Epithelial cell of proximal tubule (primary cell): ENCODE measurements around the gene PIAS3. TPM values are rescaled to one million over a fixed set of nuclear protein-coding genes. Genes with fewer than 3 reads are reported as not detected.
A peak's percentile ranks its signal among the peaks of the same experiment; 100 is the strongest.

Source experiments
- DNase-seq: peaks from one replicate; pipeline ENCODE4 v3.0.0-alpha.2; 2011; ENCODE audit warnings: low read depth
- H3K4me3 ChIP-seq: 2 replicates; pipeline ENCODE4 v1.5.1; 2011; ENCODE audit warnings: low read depth, mild to moderate bottlenecking, low read length
- CTCF ChIP-seq: conservative IDR thresholded peaks from 2 replicates; pipeline ENCODE4 v1.5.1; 2012; ENCODE audit warnings: low read depth, mild to moderate bottlenecking, low read length
- total RNA-seq: library from RNA; depleted of rRNA; stranded (reverse); fragments of >200 nt; gene quantifications from 2 replicates; pipeline ENCODE4 v1.2.3, GENCODE V29; 2015

The PIAS3 gene
- total RNA-seq, 1 donor from 2014 or later, result 27.8 TPM

GRCh38 chr1:145858238-145858900, 512 bp downstream of the PIAS3 start:
- peak overlapping the region; percentile 87 for H3K4me3 ChIP-seq
- DNase-seq, result no peak
- no peak for TF ChIP-seq CTCF

- no peak overlapping the region for H3K4me3 ChIP-seq
- DNase-seq, result no peak
- TF ChIP-seq CTCF, result no peak
Measured at GRCh38 chr1:145857170-145857569, 1.7 kb downstream of the PIAS3 start.

GRCh38 chr1:145855426-145855948, 3.4 kb downstream of the PIAS3 start:
- DNase-seq, result no peak
- peak; percentile 28 for TF ChIP-seq CTCF
- no peak overlapping the region for H3K4me3 ChIP-seq

- TF ChIP-seq CTCF, result peak; percentile 58
- peak; percentile 23 for DNase-seq
- H3K4me3 ChIP-seq, result no peak overlapping the region
Measured at GRCh38 chr1:145849356-145850160, 9.3 kb downstream of the PIAS3 start.

- H3K4me3 ChIP-seq, result no peak overlapping the region
- no peak for TF ChIP-seq CTCF
Measured at GRCh38 chr1:145847827-145848226, 11.1 kb downstream of the PIAS3 start.

GRCh38 chr1:145846201-145846612, 12.7 kb downstream of the PIAS3 start:
- TF ChIP-seq CTCF, result peak; percentile 70
- peak overlapping the region; percentile 68 for H3K4me3 ChIP-seq
- DNase-seq, result no peak

More at GRCh38 chr1:145847827-145848226, 11.1 kb downstream of the PIAS3 start:
- DNase-seq, result no peak
